ENCODE measurements around the gene GALNT11.

DNA sequence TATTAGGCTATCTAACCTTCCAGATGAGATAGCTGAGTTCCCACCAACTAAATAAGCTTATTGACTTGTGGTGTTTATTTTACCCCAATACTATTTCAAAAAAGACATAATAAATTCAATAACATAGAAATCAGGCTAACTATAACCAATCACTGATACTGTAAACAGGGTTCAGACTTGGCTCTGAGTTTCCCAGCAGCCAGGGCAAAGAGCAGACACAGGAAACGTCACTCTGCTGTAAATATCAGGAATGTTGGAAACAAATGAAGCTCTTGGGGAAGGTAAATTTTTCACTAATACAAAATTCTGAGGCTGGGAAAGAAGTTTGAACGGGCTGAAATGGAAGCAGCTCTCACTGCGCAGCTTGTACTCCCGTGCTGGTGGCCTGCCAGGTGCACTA is 114.6 kb downstream of the GALNT11 start:
- TF ChIP-seq, protein P1, sequence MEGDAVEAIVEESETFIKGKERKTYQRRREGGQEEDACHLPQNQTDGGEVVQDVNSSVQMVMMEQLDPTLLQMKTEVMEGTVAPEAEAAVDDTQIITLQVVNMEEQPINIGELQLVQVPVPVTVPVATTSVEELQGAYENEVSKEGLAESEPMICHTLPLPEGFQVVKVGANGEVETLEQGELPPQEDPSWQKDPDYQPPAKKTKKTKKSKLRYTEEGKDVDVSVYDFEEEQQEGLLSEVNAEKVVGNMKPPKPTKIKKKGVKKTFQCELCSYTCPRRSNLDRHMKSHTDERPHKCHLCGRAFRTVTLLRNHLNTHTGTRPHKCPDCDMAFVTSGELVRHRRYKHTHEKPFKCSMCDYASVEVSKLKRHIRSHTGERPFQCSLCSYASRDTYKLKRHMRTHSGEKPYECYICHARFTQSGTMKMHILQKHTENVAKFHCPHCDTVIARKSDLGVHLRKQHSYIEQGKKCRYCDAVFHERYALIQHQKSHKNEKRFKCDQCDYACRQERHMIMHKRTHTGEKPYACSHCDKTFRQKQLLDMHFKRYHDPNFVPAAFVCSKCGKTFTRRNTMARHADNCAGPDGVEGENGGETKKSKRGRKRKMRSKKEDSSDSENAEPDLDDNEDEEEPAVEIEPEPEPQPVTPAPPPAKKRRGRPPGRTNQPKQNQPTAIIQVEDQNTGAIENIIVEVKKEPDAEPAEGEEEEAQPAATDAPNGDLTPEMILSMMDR (IDR thresholded peaks at IDR 0.05) = no peak
- no peak for TF ChIP-seq POLR2A (IDR thresholded peaks at IDR 0.05)

All from heart left ventricle (tissue), 13 donors.